ENCODE results near the gene PLA2G4C.

- no peak for TF ChIP-seq EP300 (IDR thresholded peaks at IDR 0.05)
- no peak for TF ChIP-seq CTCF (IDR thresholded peaks at IDR 0.05)
- TF ChIP-seq POLR2A (IDR thresholded peaks at IDR 0.05) = no peak
These were observed 85.1 kb downstream of the PLA2G4C start for GRCh38 chr19:48025480-48025879.

All from stomach (tissue), 4 donors.